ENCODE results near the gene PLEKHH2. TPM values are rescaled to one million over a fixed set of nuclear protein-coding genes. Genes with fewer than 3 reads are reported as not detected.

PLEKHH2 gene
- total and polyA plus RNA-seq, 2 experiments from 2014 or later = 5.4 to 6.7 TPM

- TF ChIP-seq REST (IDR thresholded peaks at IDR 0.05; ENCODE audit: unreplicated experiment) = no peak
- no peak for TF ChIP-seq EZH2 (IDR thresholded peaks at IDR 0.05; ENCODE audit: low read depth, unreplicated experiment)
- no peak for TF ChIP-seq ZNF331 (CRISPR knock-in tag; IDR thresholded peaks at IDR 0.05; ENCODE audit: low read depth)
Measured at GRCh38 chr2:43594875-43595274, 42.2 kb upstream of the PLEKHH2 start (continued).

DNA sequence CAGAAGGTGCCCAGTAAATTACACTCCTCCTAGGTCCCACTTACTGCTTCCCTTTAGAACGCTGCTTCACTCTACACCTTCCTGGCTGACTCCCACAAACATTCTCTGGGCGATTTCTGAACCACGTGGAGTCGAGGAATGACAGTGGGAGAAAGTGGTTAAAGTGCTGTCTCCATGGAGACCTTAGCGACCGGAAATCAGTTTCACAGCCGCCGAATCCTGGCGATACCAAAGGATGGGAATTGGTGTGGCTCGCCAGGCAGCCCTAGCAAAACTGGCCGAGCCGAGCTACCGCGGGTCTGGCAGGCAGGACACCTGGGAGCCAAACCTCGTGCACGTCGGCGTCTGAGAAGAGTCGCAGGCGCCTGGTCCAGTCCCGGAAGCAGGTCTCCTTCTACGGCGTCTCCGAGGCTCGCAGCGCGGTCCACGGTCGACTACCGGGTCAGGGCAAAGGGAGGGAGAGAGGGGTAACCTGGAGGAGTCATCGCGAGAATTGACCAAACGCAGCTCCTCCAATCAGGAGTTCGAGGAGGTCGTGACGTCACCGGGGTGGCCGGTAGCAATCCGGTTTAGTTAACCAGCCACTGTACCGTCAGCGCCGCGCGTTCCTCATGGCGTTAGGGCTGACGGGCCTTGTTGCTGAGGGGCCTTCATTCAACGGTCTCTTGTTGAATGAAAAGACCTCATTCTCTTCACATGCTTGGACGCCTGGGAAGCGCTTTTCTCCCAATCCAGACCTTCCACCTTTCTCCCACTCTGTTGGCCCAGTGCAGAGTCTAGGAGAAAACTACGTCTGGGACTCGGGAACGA lies 41.3 kb upstream of the PLEKHH2 start, which contains the start of gene THADA:
THADA (minus strand) TSS at position 436 of the 810 bp plus-strand sequence. CDS start 3,646 bp downstream, outside the sequence.
- Mint-ChIP-seq H3K9me3 (no peaks in the 10 kb centered on the region), H3K27me3 (ENCODE audit: insufficient read depth, low read depth, poor library complexity) (peaks cover 9% of the 10 kb centered on the region), H3K4me3 (peak within 1 kb of the TSS; percentile 98), H3K36me3 (ENCODE audit: low read depth) (peaks cover 3% of the 10 kb centered on the region; the same call in 1 of the 3 replicates), H3K4me1 (peaks cover 10% of the 10 kb centered on the region; the same call in 2 of the 3 replicates), H3K27ac (peak within 1 kb of the TSS; percentile 98)
- Histone ChIP-seq H3K9me2 (ENCODE audit: insufficient read depth) (no peaks in the 10 kb centered on the region), H2AFZ (peak within 1 kb of the TSS; percentile 99), H3K27ac (ENCODE audit: low read depth) (peak within 1 kb of the TSS; percentile 97), H4K20me1 (replicated peaks; ENCODE audit: insufficient read depth) (no peaks in the 10 kb centered on the region), H3K4me3 (peak within 1 kb of the TSS; percentile 85), H3K79me2 (replicated peaks; ENCODE audit: insufficient read depth) (peaks cover 19% of the 10 kb centered on the region), H3F3A (replicated peaks; ENCODE audit: low read depth) (no peaks in the 10 kb centered on the region), H3K27me3 (ENCODE audit: insufficient read depth) (no peaks in the 10 kb centered on the region), H3K4me1 (ENCODE audit: insufficient read depth) (peaks cover 7% of the 10 kb centered on the region), H3K4me2 (peak within 1 kb of the TSS; percentile 93), H3K36me3 (ENCODE audit: insufficient read depth) (no peaks in the 10 kb centered on the region)
- DNase-seq (ENCODE audit: low spot score) (peak; percentile 100), ATAC-seq (peak; percentile 98)
- TF ChIP-seq EZH2 (IDR thresholded peaks at IDR 0.05; ENCODE audit: low read depth, unreplicated experiment) = no peak
- peak; percentile 81 for TF ChIP-seq ETS1 (IDR thresholded peaks at IDR 0.05)
- no peak for TF ChIP-seq EZH2phosphoT487 (IDR thresholded peaks at IDR 0.05; ENCODE audit: unreplicated experiment)
- TF ChIP-seq ZNF114 (CRISPR knock-in tag; IDR thresholded peaks at IDR 0.05) = no peak
- peak; percentile 32; the same call in 1 of the 2 replicates for TF ChIP-seq ZNF331 (CRISPR knock-in tag; IDR thresholded peaks at IDR 0.05; ENCODE audit: low read depth)
- TF ChIP-seq CREB1 (CRISPR knock-in tag; IDR thresholded peaks at IDR 0.05; ENCODE audit: low read depth) = peak; percentile 99
- TF ChIP-seq, protein P1, sequence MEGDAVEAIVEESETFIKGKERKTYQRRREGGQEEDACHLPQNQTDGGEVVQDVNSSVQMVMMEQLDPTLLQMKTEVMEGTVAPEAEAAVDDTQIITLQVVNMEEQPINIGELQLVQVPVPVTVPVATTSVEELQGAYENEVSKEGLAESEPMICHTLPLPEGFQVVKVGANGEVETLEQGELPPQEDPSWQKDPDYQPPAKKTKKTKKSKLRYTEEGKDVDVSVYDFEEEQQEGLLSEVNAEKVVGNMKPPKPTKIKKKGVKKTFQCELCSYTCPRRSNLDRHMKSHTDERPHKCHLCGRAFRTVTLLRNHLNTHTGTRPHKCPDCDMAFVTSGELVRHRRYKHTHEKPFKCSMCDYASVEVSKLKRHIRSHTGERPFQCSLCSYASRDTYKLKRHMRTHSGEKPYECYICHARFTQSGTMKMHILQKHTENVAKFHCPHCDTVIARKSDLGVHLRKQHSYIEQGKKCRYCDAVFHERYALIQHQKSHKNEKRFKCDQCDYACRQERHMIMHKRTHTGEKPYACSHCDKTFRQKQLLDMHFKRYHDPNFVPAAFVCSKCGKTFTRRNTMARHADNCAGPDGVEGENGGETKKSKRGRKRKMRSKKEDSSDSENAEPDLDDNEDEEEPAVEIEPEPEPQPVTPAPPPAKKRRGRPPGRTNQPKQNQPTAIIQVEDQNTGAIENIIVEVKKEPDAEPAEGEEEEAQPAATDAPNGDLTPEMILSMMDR (conservative IDR thresholded peaks at IDR 0.05; ENCODE audit: low read depth in 2 of 2) = no peak
- TF ChIP-seq POLR2AphosphoS5 (IDR thresholded peaks at IDR 0.05; ENCODE audit: low read depth) = peak; percentile 99
- TF ChIP-seq JUNB (IDR thresholded peaks at IDR 0.05; ENCODE audit: unreplicated experiment) = no peak
- no peak for TF ChIP-seq ZNF462 (CRISPR knock-in tag; IDR thresholded peaks at IDR 0.05)
